ENCODE data around the gene FAM135A.

Gene FAM135A

GRCh38 chr6:70524721-70525286, 111.5 kb downstream of the FAM135A start:
- DNase-seq (ENCODE audit: low read depth) = peak; percentile 8
- H3K4me3 ChIP-seq (ENCODE audit: low read depth, low read length) = no peak overlapping the region
- TF ChIP-seq, protein P1, sequence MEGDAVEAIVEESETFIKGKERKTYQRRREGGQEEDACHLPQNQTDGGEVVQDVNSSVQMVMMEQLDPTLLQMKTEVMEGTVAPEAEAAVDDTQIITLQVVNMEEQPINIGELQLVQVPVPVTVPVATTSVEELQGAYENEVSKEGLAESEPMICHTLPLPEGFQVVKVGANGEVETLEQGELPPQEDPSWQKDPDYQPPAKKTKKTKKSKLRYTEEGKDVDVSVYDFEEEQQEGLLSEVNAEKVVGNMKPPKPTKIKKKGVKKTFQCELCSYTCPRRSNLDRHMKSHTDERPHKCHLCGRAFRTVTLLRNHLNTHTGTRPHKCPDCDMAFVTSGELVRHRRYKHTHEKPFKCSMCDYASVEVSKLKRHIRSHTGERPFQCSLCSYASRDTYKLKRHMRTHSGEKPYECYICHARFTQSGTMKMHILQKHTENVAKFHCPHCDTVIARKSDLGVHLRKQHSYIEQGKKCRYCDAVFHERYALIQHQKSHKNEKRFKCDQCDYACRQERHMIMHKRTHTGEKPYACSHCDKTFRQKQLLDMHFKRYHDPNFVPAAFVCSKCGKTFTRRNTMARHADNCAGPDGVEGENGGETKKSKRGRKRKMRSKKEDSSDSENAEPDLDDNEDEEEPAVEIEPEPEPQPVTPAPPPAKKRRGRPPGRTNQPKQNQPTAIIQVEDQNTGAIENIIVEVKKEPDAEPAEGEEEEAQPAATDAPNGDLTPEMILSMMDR (conservative IDR thresholded peaks at IDR 0.05; ENCODE audit: low read depth, low read length) = no peak

DNA sequence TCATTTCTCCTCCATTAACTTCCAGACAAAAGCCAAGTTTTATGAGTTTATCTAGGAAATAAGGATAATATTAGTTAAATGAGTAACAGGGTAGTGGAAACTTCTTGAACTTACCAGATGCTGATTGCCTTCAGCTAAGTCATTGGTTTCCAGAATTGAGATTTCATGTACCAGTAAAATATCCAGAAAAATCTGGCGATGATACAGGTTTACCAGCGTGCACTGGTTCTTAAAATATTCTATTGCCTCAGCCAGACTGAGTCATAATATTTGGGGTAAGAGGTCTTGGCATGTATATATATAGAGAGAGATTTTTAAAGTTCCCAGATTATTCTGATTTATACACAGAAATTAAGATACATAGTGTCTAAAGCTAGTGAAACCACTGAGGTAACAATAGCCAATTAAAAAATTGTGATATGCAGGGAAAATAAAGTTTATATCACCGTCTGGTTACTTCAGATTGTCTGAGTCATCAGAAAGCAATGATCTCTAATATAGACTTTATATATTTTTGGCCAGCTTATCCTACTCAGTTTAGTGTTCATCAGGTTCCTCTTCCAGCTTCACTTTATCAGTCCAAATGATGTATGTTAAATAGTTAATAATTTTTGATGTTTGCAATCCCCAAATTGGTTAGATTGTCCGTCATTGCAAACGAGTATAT, 113.9 kb downstream of the FAM135A start:
- TF ChIP-seq, protein P1 (conservative IDR thresholded peaks at IDR 0.05; ENCODE audit: low read depth, low read length) = no peak
- no peak overlapping the region for H3K4me3 ChIP-seq (ENCODE audit: low read depth, low read length)
- DNase-seq (ENCODE audit: low read depth) = peak; percentile 44

DNA sequence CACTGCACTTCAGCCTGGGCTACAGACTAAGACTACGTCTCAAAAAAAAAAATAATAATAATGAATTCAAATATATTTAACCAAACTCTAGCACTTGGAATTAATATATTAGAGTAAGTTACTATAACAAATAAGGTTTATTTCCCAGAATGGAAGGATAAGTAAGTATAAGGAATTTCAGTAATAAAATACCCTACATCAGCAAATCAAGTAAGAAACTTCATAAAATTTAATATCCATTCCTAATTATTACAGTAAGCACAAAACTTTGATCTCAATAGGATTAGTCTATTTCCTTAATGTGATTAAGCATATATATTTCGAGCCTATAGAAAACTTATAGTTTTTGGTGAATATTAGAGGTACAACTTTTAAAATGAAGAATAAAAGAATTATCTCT, 116.7 kb downstream of the FAM135A start:
- H3K4me3 ChIP-seq (ENCODE audit: low read depth, low read length) = no peak overlapping the region
- DNase-seq (ENCODE audit: low read depth) = no peak
- TF ChIP-seq, protein P1 (conservative IDR thresholded peaks at IDR 0.05; ENCODE audit: low read depth, low read length) = no peak

DNA sequence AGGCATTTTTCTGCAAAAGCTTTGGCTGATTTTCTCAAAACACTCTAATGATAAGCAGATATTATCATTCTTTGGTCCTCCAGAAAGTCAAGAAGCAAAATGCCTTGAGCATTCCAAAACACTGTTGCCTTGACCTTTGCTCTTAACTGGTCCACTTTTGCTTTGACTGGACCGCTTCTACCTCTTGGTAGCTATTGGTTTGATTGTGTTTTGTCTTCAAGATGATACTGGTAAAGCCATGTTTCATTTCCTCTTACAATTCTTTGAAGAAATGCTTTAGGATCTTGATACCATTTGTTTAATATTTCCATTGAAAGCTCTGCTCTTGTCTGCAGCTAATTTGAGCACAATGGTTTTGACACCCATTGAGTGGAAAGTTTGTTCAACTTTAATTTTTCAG, 117.8 kb downstream of the FAM135A start:
- DNase-seq (ENCODE audit: low read depth) = no peak
- TF ChIP-seq, protein P1 (conservative IDR thresholded peaks at IDR 0.05; ENCODE audit: low read depth, low read length) = no peak
- H3K4me3 ChIP-seq (ENCODE audit: low read depth, low read length) = no peak overlapping the region

GRCh38 chr6:70537266-70537665, 124.0 kb downstream of the FAM135A start:
- TF ChIP-seq, protein P1 (conservative IDR thresholded peaks at IDR 0.05; ENCODE audit: low read depth, low read length) = no peak
- H3K4me3 ChIP-seq (ENCODE audit: low read depth, low read length) = no peak overlapping the region
- no peak for DNase-seq (ENCODE audit: low read depth)

DNA sequence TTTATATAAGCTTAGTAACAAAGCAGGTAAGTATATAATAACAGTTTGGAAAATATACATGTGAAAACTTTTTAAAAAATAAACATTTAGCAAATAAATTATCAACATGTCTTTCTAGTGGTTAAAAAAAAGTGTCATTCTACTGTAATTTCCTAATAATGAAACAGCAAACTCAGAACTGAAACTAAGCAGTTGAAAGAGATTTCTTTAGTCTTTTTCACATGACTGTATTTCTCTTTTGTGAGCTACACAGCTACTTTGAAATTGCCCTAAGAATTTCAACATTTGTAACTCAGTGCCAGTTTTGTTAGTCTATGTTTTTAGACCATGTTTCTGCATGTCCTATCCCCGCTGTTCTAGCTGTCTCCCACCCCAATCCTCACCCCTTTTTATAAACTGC, 125.1 kb downstream of the FAM135A start:
- H3K4me3 ChIP-seq (ENCODE audit: low read depth, low read length) = no peak overlapping the region
- TF ChIP-seq, protein P1 (conservative IDR thresholded peaks at IDR 0.05; ENCODE audit: low read depth, low read length) = no peak
- no peak for DNase-seq (ENCODE audit: low read depth)

GRCh38 chr6:70547313-70547712, 134.0 kb downstream of the FAM135A start:
- H3K4me3 ChIP-seq (ENCODE audit: low read depth, low read length) = no peak overlapping the region
- TF ChIP-seq, protein P1 (conservative IDR thresholded peaks at IDR 0.05; ENCODE audit: low read depth, low read length) = peak; percentile 61
- DNase-seq (ENCODE audit: low read depth) = peak; percentile 55
